Ovary (tissue), 9 donors: ENCODE data around the gene CAPN9. TPM values are rescaled to one million over a fixed set of nuclear protein-coding genes. Genes with fewer than 3 reads are reported as not detected.

Source experiments
- DNase-seq, 5 donors: peaks; one replicate each; pipeline ENCODE4 v3.0.0-alpha.2; 2019 to 2020
- H3K27ac ChIP-seq, 2 donors: fragments of 200-600 bp; one replicate each; pipeline versions ENCODE4 v1.5.1 to v1.8.0; 2019 to 2022
- H3K27me3 ChIP-seq: fragments of 200-600 bp; one replicate; pipeline ENCODE4 v1.8.0; 2022
- H3K36me3 ChIP-seq: fragments of 200-600 bp; sonication (generic); one replicate; pipeline ENCODE4 v1.5.1; 2019
- H3K4me1 ChIP-seq: one replicate; pipeline ENCODE4 v1.8.1; 2013; ENCODE audit warnings: mild to moderate bottlenecking, moderate library complexity; ENCODE audit not compliant: insufficient read depth
- H3K4me3 ChIP-seq: fragments of 200-600 bp; sonication (generic); one replicate; pipeline ENCODE4 v1.5.1; 2017
- H3K9me3 ChIP-seq, 2 donors: fragments of 200-600 bp in 1 of 2; sonication (generic) in 1 of 2; one replicate each; pipeline versions ENCODE4 v1.5.1 to v1.8.1; 2013 to 2019; ENCODE audit warnings: mild to moderate bottlenecking in 1 of 2, moderate library complexity in 1 of 2
- EP300 ChIP-seq: sonication (generic); formaldehyde crosslinking; IDR thresholded peaks from one replicate; pipeline ENCODE4 v1.6.1; 2017; ENCODE audit warnings: antibody characterized with exemption
- POLR2A ChIP-seq: fragments of 450-650 bp; IDR thresholded peaks from one replicate; pipeline ENCODE4 v1.6.1; 2017; ENCODE audit warnings: antibody characterized with exemption, mild to moderate bottlenecking, moderate library complexity
- WGBS, 3 donors: extraction: QIAGEN DNeasy Blood & Tissue Kit in 1 of 3; methylation state at CpG; one replicate each; pipeline versions ENCODE4 v1.1.5 to v1.1.7; 2013 to 2017; 5-methylcytosine and 5-hydroxymethylcytosine counted together
- intact Hi-C, 4 donors: fragments of 100-400 bp; cut with DNase I; formaldehyde crosslinking; loops; one replicate each; pipeline versions ENCODE4 v1.11.0 to v1.15.1; 2022 to 2023
- polyA plus RNA-seq, 2 donors: library from polyadenylated mRNA; stranded (reverse); fragments of 200-250 nt in 1 of 2; fragments of 350-450 nt in 1 of 2; fragmentation: Illumina TruSeq in 1 of 2; extraction: RNeasy Lipid Tissue Mini Kit (QIAGEN cat#74804) in 1 of 2; gene quantifications; one replicate each; pipeline ENCODE4 v1.2.3, GENCODE V29; 2013 to 2014
- total RNA-seq, 7 donors: library from RNA; depleted of rRNA in 2 of 7; stranded (reverse); fragments of >200 nt in 2 of 7; fragmentation: NEBNext Ultra II Directional in 3 of 7; extraction: Animal tissue kit (Norgen Biotek cat#: 25700) in 3 of 7; gene quantifications; one replicate each; pipeline versions ENCODE4 v1.1.0 to v1.2.4, GENCODE V29; 2016 to 2023
- TF ChIP-seq, protein P1 (sequence below), 3 donors: fragments of 450-650 bp in 2 of 3; fragments of 200-600 bp in 1 of 3; IDR thresholded peaks; one replicate each; pipeline versions ENCODE4 v1.5.1 to v1.8.0; 2016 to 2022; ENCODE audit warnings: antibody characterized with exemption in 3 of 3, mild to moderate bottlenecking in 1 of 3
- donor health status: DM: no; HTN: no; CAD: no; lungs with moderate emphysema.
- donor health status: DM: no; HTN: no; CAD: no.
- donor health status: Bipolar disorder and iron deficiency.
- donor health status: DM: yes; HTN: yes; CAD: no.
- donor health status: DM: no; HTN: no; CAD: no.
- donor health status: DM: yes; HTN: yes; CAD: no.

Gene CAPN9
- total and polyA plus RNA-seq, 9 donors = 0.08 to 2.5 (median 0.29) TPM; not detected in 1

DNA sequence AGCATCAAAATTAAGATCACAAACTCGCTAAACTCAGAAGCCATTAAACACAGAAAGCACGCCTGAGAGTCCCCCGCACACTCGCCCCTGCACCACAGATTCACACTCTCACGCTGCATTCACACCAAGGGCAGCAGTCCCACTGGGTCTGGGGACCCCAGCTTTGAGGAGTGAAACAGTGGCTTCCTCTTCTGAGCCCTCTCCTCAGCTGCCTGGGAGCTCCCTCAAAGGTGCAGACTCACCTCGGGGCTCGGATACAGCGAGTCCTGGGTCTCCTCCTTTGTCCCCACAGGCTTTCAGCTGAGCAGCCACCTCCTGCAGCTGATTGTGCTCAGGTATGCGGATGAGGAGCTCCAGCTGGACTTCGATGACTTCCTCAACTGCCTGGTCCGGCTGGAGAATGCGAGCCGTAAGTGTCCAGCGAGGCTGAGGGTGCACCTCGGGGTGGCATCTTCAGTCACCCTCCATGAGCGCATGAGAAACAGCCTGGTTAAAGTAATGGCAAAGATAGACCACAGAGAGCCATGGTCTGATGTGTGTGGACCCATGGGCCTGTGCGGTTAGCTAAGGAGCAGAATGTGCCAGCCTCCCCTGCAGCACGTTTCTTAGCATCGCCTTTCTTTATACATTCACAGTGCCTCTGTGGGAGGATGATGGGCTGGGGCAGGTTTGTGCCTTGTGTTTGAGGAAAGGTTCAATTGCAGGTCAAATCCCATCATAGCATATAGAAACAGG is 47.9 kb downstream of the CAPN9 start:
- 90 to 93% (median 91%) methylated on average over 15 to 19 of the region's 19 CpGs for WGBS, 3 donors
- intact Hi-C loops = loop anchor here (5.0 kb wide), 4 partner anchors 122 to 417 kb away; partner anchors contain the start of genes ARV1 (in 1 of the 4) and TTC13 (in 1 of the 4)
- H3K4me1 ChIP-seq = no peaks in the 10 kb centered on the region
- H3K27ac ChIP-seq = no peak overlapping the region
- no peaks in the 10 kb centered on the region for H3K36me3 ChIP-seq
- no peak for TF ChIP-seq EP300
- no peak for TF ChIP-seq POLR2A
- TF ChIP-seq, protein P1, sequence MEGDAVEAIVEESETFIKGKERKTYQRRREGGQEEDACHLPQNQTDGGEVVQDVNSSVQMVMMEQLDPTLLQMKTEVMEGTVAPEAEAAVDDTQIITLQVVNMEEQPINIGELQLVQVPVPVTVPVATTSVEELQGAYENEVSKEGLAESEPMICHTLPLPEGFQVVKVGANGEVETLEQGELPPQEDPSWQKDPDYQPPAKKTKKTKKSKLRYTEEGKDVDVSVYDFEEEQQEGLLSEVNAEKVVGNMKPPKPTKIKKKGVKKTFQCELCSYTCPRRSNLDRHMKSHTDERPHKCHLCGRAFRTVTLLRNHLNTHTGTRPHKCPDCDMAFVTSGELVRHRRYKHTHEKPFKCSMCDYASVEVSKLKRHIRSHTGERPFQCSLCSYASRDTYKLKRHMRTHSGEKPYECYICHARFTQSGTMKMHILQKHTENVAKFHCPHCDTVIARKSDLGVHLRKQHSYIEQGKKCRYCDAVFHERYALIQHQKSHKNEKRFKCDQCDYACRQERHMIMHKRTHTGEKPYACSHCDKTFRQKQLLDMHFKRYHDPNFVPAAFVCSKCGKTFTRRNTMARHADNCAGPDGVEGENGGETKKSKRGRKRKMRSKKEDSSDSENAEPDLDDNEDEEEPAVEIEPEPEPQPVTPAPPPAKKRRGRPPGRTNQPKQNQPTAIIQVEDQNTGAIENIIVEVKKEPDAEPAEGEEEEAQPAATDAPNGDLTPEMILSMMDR (IDR thresholded peaks at IDR 0.05) = no peak
- H3K9me3 ChIP-seq = no peaks in the 10 kb centered on the region
- no peaks in the 10 kb centered on the region for H3K27me3 ChIP-seq
- no peak for DNase-seq
- no peak overlapping the region for H3K4me3 ChIP-seq

DNA sequence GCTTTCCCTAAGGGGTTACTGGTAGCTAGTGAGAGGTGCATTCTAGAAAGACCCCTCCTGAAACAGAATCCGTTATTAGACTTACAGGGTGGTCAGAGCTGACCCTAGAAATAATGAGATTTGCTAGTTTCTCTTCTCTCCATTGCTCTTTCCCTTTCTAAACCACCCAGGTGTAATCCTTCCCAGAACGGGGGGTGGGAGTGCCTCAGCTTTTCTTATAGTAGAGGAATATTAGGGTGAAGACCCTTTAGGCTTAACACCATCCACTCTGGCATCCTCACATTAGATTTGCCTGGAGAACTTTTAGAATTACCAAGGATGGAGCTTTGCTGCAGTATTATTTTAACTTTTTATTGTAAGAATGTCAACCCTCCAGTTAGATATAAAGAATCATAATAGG is 49.4 kb downstream of the CAPN9 start:
- DNase-seq = no peak
- Histone ChIP-seq H3K27me3 (no peaks in the 10 kb centered on the region), H3K36me3 (no peaks in the 10 kb centered on the region), H3K9me3 (no peaks in the 10 kb centered on the region), H3K4me1 (no peaks in the 10 kb centered on the region), H3K27ac (no peak overlapping the region), H3K4me3 (no peak overlapping the region)
- WGBS, 3 donors = 46 to 62% (median 61%) methylated on average over 2 of the region's 2 CpGs
- TF ChIP-seq, protein P1 (IDR thresholded peaks at IDR 0.05) = no peak
- no peak for TF ChIP-seq EP300
- TF ChIP-seq POLR2A = no peak
- intact Hi-C loops = loop anchor here (2.0 to 5.0 kb wide), 5 partner anchors 121 to 416 kb away; partner anchors contain the start of genes ARV1 (in 1 of the 4) and TTC13 (in 1 of the 4)

DNA sequence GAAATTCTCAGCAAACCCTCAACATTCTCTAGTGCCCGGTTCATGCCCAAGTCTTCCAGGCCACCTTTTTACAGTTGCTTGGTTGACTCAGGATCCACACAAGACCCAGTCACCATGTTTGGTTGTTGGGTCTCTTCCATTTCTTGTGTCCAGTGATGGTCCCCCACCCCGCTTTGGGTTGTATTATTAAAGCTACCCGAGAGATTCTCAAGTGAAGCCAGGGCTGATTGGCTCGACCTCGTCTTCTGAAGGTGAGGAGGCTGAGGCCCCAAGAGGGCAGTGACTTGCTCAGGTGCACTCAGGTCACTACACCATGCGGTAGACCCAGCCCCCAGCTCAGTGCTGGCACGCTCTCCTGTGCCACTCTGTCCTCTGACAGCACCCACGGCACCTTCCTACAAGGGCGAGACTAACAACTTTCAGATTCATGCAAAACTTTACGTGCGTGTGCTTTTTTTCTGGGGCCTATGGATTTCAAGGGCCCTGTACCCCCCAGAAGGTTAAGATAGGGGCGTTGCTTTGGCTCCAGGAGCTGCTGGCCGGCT is 50.3 kb downstream of the CAPN9 start:
- no peak overlapping the region for H3K4me3 ChIP-seq
- intact Hi-C loops = loop anchor here (2.0 to 5.0 kb wide), 5 partner anchors 120 to 415 kb away; partner anchors contain the start of genes ARV1 (in 1 of the 4) and TTC13 (in 1 of the 4)
- no peak for DNase-seq
- H3K9me3 ChIP-seq = no peaks in the 10 kb centered on the region
- H3K36me3 ChIP-seq = no peaks in the 10 kb centered on the region
- H3K4me1 ChIP-seq = no peaks in the 10 kb centered on the region
- TF ChIP-seq EP300 = no peak
- TF ChIP-seq, protein P1 (IDR thresholded peaks at IDR 0.05) = no peak
- no peak for TF ChIP-seq POLR2A
- no peaks in the 10 kb centered on the region for H3K27me3 ChIP-seq
- 71 to 75% (median 74%) methylated on average over 13 of the region's 13 CpGs for WGBS, 3 donors
- H3K27ac ChIP-seq = no peak overlapping the region

DNA sequence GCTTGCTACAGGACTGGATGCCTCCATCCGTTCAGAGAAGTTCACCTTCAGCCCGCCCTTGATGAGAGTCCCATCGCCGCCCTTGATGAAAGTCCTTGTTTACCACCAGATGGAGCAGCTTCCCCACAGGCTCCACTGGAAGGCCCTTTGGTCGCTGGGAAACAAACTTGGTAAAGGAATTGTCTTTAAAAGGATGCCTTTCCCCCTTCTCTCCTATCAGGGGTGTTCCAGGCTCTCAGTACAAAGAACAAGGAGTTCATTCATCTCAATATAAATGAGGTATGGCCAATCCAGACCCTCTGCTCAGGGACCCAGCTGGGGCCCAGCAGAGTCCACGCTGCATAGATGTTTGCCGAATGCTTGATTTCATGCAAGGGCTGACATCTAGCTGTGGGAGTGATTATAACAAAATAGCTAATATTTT is 50.8 kb downstream of the CAPN9 start:
- Histone ChIP-seq H3K27me3 (no peaks in the 10 kb centered on the region), H3K36me3 (no peaks in the 10 kb centered on the region), H3K27ac (no peak overlapping the region), H3K4me1 (no peaks in the 10 kb centered on the region), H3K9me3 (no peaks in the 10 kb centered on the region), H3K4me3 (no peak overlapping the region)
- peak; percentile 60 to 74 (median 72) for DNase-seq
- WGBS, 3 donors = 14 to 19% (median 18%) methylated on average over 7 of the region's 7 CpGs
- TF ChIP-seq EP300 = no peak
- no peak for TF ChIP-seq POLR2A
- TF ChIP-seq, protein P1 (IDR thresholded peaks at IDR 0.05) = peak; percentile 72 to 82 (median 77)
- intact Hi-C loops = loop anchor here (2.0 to 5.0 kb wide), 5 partner anchors 119 to 415 kb away; partner anchors contain the start of genes ARV1 (in 1 of the 4) and TTC13 (in 1 of the 4)
